Cardiac muscle cell (in vitro differentiated cells and primary cell): Measurements from ENCODE around the gene WAC. TPM values are rescaled to one million over a fixed set of nuclear protein-coding genes. Genes with fewer than 3 reads are reported as not detected.

Experiments used
- DNase-seq, 2 donors: peaks; one replicate each; pipeline versions ENCODE4 v3.0.0 to v3.0.0-alpha.2; 2010 to 2017; ENCODE audit warnings: low read depth in 1 of 2, low spot score in 1 of 2
- H3K27ac ChIP-seq: fragments of 200-600 bp; sonication (generic); 2 replicates; pipeline ENCODE4 v1.5.1; 2016
- H3K27me3 ChIP-seq: fragments of 200-600 bp; sonication (generic); 2 replicates; pipeline ENCODE4 v1.6.0; 2016; ENCODE audit warnings: control low read depth
- H3K36me3 ChIP-seq: fragments of 200-600 bp; sonication (generic); 2 replicates; pipeline ENCODE4 v1.5.1; 2016; ENCODE audit warnings: control low read depth
- H3K4me1 ChIP-seq: fragments of 200-600 bp; sonication (generic); 2 replicates; pipeline ENCODE4 v1.8.1; 2017; ENCODE audit warnings: low read depth, mild to moderate bottlenecking, mixed run types
- H3K4me3 ChIP-seq: fragments of 200-600 bp; sonication (generic); 2 replicates; pipeline ENCODE4 v1.5.1; 2016; ENCODE audit warnings: mild to moderate bottlenecking
- H3K9me3 ChIP-seq: fragments of 200-600 bp; sonication (generic); 2 replicates; pipeline ENCODE4 v1.5.1; 2017; ENCODE audit warnings: low read depth, mild to moderate bottlenecking, control low read depth
- polyA plus RNA-seq: library from polyadenylated mRNA; unstranded; fragments of >200 nt; fragmentation: Nextera tagmentation; extraction: Ambion mirVana; gene quantifications from 2 replicates; pipeline ENCODE4 v1.2.1, GENCODE V29; 2016
- total RNA-seq: library from RNA; depleted of rRNA; stranded (reverse); fragments of >200 nt; gene quantifications from 2 replicates; pipeline ENCODE4 v1.2.3, GENCODE V29; 2016
- TF ChIP-seq, protein P1 (sequence below): IDR thresholded peaks from 2 replicates; pipeline ENCODE4 v1.5.1; 2012; ENCODE audit warnings: low read depth, mild to moderate bottlenecking, low read length

WAC gene
- total and polyA plus RNA-seq, 2 experiments from 2014 or later, result 72.2 to 141 TPM

DNA sequence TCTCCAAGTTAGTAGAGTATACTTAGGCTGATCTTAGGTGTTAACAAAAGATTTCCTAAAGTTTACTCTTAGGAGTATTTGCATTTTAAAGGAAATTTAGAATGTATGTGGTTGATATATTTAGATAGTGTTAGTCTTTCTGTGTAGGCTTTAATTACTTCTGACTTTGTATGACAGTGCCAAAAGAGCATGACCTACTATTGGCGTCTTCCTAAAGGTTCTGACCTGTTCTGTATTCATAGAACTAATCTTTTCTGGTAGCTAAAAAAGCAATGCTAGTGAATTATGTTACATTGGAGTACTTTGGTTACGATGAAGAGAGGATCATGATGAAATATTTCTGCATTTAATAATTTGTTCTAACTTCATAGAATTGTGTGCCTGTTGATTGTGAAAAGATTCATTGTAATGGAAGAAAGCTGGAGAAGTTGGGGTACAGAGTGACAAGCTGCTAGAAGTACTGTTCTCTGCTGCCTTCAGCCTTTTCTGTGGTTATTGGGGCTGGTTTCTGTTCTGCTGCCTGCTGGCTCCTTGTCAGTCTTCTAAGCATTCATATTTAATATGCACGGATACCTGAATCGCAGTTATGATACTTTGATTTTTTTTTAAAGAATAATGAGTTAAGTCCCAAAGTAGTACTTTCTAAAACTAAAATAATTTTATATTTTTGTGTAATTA lies 13.2 kb downstream of the WAC start:
- no peak overlapping the region for H3K4me3 ChIP-seq
- peaks cover 27% of the 10 kb centered on the region for H3K4me1 ChIP-seq
- no peaks in the 10 kb centered on the region for H3K27me3 ChIP-seq
- DNase-seq, result no peak
- TF ChIP-seq, protein P1, sequence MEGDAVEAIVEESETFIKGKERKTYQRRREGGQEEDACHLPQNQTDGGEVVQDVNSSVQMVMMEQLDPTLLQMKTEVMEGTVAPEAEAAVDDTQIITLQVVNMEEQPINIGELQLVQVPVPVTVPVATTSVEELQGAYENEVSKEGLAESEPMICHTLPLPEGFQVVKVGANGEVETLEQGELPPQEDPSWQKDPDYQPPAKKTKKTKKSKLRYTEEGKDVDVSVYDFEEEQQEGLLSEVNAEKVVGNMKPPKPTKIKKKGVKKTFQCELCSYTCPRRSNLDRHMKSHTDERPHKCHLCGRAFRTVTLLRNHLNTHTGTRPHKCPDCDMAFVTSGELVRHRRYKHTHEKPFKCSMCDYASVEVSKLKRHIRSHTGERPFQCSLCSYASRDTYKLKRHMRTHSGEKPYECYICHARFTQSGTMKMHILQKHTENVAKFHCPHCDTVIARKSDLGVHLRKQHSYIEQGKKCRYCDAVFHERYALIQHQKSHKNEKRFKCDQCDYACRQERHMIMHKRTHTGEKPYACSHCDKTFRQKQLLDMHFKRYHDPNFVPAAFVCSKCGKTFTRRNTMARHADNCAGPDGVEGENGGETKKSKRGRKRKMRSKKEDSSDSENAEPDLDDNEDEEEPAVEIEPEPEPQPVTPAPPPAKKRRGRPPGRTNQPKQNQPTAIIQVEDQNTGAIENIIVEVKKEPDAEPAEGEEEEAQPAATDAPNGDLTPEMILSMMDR, result no peak
- no peaks in the 10 kb centered on the region for H3K9me3 ChIP-seq
- peak overlapping the region; percentile 34 for H3K27ac ChIP-seq
- H3K36me3 ChIP-seq, result peaks cover 51% of the 10 kb centered on the region

DNA sequence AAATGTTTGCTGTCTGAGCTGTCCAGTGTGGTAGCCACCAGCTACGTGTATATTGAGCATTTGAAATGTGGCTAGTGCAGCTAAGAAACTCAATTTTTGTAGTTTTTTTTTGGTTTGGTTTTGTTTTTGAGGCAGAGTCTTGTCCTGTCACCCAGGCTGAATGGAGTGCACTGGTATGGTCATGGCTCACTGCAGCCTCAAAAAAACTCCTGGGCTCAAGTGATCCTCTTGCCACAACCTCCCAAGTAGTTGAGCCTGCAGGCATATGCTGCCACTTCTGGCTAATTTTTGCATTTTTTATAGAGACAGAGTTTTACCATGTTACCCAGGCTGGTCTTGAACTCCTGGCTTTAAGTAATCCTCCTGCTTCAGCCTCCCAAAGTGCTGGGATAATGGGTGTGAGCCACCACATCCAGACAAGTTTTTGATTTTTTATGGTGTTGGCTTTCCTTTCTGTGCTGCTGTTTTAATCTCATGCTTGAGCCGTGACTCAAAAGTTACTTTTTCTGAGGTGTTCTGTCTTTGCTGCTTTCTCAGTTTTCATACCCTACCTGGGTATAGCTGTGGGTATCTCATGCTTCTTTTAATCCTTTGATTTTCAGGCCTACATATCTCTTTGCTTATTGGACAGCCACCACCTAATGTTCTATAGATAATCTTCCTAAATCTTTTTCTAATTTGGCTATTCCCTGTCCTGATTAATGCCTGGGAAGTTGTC lies 16.0 kb downstream of the WAC start:
- no peaks in the 10 kb centered on the region for H3K27me3 ChIP-seq
- DNase-seq, result no peak
- no peak overlapping the region for H3K4me3 ChIP-seq
- H3K9me3 ChIP-seq, result no peaks in the 10 kb centered on the region
- TF ChIP-seq, protein P1, result no peak
- peaks cover 24% of the 10 kb centered on the region for H3K4me1 ChIP-seq
- H3K27ac ChIP-seq, result peak overlapping the region; percentile 24
- H3K36me3 ChIP-seq, result peaks cover 35% of the 10 kb centered on the region

DNA sequence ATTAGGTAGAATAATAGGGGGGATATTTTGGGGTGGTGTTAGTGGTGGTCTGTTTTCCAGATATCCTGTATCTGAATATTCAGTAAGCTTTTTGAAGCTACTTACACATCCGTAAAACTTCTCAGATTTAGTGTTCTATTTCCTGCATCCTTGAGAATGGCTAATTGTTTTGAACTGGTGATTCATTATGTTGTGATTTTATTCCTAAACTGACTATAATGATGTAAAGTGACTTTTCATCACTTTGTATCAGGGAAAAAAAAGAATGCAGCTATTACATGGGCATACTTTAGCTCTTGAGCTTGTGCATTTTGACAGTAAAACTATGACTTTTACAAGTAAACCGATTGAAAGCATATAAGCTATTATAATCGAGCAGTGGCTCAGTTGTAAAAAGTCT lies 18.2 kb downstream of the WAC start:
- peak overlapping the region; percentile 31 for H3K27ac ChIP-seq
- peaks cover 32% of the 10 kb centered on the region for H3K36me3 ChIP-seq

DNA sequence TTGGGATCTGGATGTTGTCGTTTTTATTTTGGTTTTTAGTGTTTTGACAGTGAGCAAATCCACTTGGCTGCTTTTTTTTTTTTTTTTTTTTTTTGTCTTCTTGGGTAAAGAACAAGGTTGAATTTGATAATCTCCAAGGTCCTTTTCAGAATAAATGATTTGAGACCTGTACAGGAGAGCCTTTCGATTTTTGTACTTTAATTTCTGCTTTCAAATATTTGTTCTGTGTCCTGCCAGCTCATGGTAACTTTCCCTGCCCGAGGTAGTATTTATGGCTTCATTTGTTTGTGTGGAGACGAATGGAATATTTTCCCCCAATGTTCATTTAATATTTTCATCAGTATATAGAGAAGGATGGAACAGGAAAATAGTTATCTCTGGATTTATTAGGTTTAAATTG lies 19.9 kb downstream of the WAC start:
- DNase-seq, result no peak
- Histone ChIP-seq H3K36me3 (peaks cover 29% of the 10 kb centered on the region), H3K4me3 (no peak overlapping the region), H3K9me3 (no peaks in the 10 kb centered on the region), H3K4me1 (peaks cover 41% of the 10 kb centered on the region), H3K27me3 (no peaks in the 10 kb centered on the region), H3K27ac (peak overlapping the region; percentile 87)
- TF ChIP-seq, protein P1, result no peak

More for the DNA sequence above, 18.2 kb downstream of the WAC start:
- Histone ChIP-seq H3K4me1 (peaks cover 40% of the 10 kb centered on the region), H3K9me3 (no peaks in the 10 kb centered on the region), H3K27me3 (no peaks in the 10 kb centered on the region), H3K4me3 (no peak overlapping the region)
- no peak for DNase-seq
- TF ChIP-seq, protein P1, result no peak

DNA sequence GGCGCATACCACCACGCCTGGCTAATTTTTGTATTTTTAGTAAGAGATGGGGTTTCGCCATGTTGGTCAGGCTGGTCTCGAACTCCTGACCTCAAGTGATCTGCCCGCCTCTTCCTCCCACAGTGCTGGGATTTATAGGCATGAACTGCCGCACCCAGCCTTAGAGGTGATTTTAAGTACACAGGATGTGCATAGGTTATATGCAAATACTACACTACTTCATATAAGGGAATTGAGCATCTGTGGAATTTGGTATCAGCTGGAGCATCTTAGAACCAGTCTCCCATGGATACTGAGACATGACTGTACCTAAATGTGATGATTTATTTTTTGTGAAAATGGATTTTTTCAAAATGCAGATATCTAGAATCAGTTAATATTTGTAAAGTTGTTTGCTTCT lies 21.1 kb downstream of the WAC start:
- Histone ChIP-seq H3K4me3 (no peak overlapping the region), H3K4me1 (peaks cover 53% of the 10 kb centered on the region), H3K36me3 (peaks cover 21% of the 10 kb centered on the region), H3K9me3 (no peaks in the 10 kb centered on the region), H3K27me3 (no peaks in the 10 kb centered on the region), H3K27ac (peak overlapping the region; percentile 87)
- DNase-seq, result no peak
- TF ChIP-seq, protein P1, result no peak
